Subcutaneous abdominal adipose tissue (tissue), 5 donors: ENCODE results near the gene ANO5.
"Not testable (repeated sequence)": the region's sequence is repeated elsewhere in the genome, so short reads cannot be mapped to it uniquely, and the experiment has no call there.

ENCODE experiments used
- H3K27ac ChIP-seq: one replicate; pipeline ENCODE4 v1.7.0; 2013; ENCODE audit warnings: low read depth, mild to moderate bottlenecking, inconsistent platforms, low read length, moderate library complexity
- H3K27me3 ChIP-seq, 5 donors: one replicate each; pipeline ENCODE4 v1.7.0; 2013; ENCODE audit warnings: low read length in 5 of 5, inconsistent platforms in 1 of 5; ENCODE audit not compliant: control insufficient read depth in 5 of 5, insufficient read depth in 4 of 5
- H3K36me3 ChIP-seq, 5 donors: one replicate each; pipeline ENCODE4 v1.7.0; 2013; ENCODE audit warnings: low read length in 5 of 5; ENCODE audit not compliant: control insufficient read depth in 5 of 5, insufficient read depth in 5 of 5
- H3K4me1 ChIP-seq, 5 donors: one replicate each; pipeline ENCODE4 v1.7.0; 2013; ENCODE audit warnings: low read length in 5 of 5, mild to moderate bottlenecking in 3 of 5, moderate library complexity in 1 of 5; ENCODE audit not compliant: control insufficient read depth in 5 of 5, insufficient read depth in 5 of 5
- H3K4me3 ChIP-seq, 5 donors: one replicate each; pipeline ENCODE4 v1.7.0; 2013; ENCODE audit warnings: low read length in 5 of 5, low read depth in 1 of 5
- H3K9ac ChIP-seq, 5 donors: one replicate each; pipeline ENCODE4 v1.7.0; 2013; ENCODE audit warnings: low read length in 5 of 5, mild to moderate bottlenecking in 4 of 5, moderate library complexity in 3 of 5
- H3K9me3 ChIP-seq, 5 donors: one replicate each; pipeline ENCODE4 v1.7.0; 2013; ENCODE audit warnings: low read length in 5 of 5; ENCODE audit not compliant: control insufficient read depth in 5 of 5
- donor health status: healthy.
- donor health status: healthy.
- donor health status: healthy.
- donor health status: healthy.
- donor health status: healthy.

ANO5 gene

DNA sequence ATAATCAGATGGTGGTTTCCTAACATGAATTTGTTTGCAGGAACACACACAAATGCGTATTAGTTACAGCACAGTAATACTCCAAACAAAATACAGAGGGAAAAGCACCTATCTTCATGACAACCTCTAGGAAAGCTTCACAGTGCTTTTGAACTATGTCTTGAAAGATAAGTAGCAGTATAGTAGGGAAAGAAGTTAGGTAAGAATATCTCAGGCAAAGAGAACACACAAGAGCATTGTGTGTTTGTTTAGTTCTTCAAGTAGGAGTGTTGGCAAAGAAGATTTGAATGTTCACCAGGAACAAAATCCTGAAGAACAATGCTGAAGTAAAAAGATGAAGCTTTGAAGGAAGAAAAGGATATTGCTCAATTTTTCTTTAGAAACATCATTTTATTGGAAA is 54.1 kb downstream of the ANO5 start:
- H3K27me3 ChIP-seq = no peaks in the 10 kb centered on the region
- H3K36me3 ChIP-seq = peaks cover 0 to 2% (median 0%) of the 10 kb centered on the region in 5 donors
- H3K9me3 ChIP-seq = no peaks in the 10 kb centered on the region
- H3K4me3 ChIP-seq = no peak overlapping the region
- no peaks in the 10 kb centered on the region for H3K4me1 ChIP-seq
- no peak overlapping the region for H3K27ac ChIP-seq
- no peak overlapping the region for H3K9ac ChIP-seq

- Histone ChIP-seq H3K9me3 (no peaks in the 10 kb centered on the region), H3K4me1 (no peaks in the 10 kb centered on the region), H3K27me3 (no peaks in the 10 kb centered on the region), H3K4me3 (no peak overlapping the region), H3K36me3 (peaks cover 0 to 2% (median 0%) of the 10 kb centered on the region in 5 donors), H3K9ac (no peak overlapping the region), H3K27ac (no peak overlapping the region)
These were observed 57.0 kb downstream of the ANO5 start for GRCh38 chr11:22249871-22250270.

DNA sequence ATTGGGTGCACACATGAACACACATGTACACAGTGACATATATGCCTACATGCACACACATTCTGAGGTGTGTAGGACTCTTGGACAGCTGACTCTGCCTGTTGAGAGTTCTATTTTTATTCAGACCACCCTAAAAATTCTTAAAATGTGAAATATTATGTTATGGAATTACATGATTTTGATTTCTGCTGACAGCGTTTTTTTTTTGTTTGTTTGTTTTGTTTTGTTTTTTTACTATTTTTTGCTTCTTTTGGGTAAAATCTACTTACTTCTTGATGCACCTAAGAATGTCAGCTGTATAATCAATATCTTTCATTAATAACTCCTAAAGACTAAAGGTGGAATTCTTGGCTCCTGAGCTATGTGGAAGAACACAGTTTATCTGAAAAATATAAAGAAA is 64.0 kb downstream of the ANO5 start:
- no peaks in the 10 kb centered on the region for H3K4me1 ChIP-seq
- no peak overlapping the region for H3K27ac ChIP-seq
- no peaks in the 10 kb centered on the region for H3K9me3 ChIP-seq
- H3K36me3 ChIP-seq = no peaks in the 10 kb centered on the region
- H3K27me3 ChIP-seq = no peaks in the 10 kb centered on the region
- H3K9ac ChIP-seq = no peak overlapping the region
- H3K4me3 ChIP-seq = no peak overlapping the region

- no peaks in the 10 kb centered on the region for H3K4me1 ChIP-seq
- H3K4me3 ChIP-seq = no peak overlapping the region
- H3K27ac ChIP-seq = no peak overlapping the region
- H3K36me3 ChIP-seq = no peaks in the 10 kb centered on the region
- no peaks in the 10 kb centered on the region for H3K27me3 ChIP-seq
- H3K9me3 ChIP-seq = no peaks in the 10 kb centered on the region
- no peak overlapping the region for H3K9ac ChIP-seq
These were observed 70.7 kb downstream of the ANO5 start for GRCh38 chr11:22263613-22264012.

DNA sequence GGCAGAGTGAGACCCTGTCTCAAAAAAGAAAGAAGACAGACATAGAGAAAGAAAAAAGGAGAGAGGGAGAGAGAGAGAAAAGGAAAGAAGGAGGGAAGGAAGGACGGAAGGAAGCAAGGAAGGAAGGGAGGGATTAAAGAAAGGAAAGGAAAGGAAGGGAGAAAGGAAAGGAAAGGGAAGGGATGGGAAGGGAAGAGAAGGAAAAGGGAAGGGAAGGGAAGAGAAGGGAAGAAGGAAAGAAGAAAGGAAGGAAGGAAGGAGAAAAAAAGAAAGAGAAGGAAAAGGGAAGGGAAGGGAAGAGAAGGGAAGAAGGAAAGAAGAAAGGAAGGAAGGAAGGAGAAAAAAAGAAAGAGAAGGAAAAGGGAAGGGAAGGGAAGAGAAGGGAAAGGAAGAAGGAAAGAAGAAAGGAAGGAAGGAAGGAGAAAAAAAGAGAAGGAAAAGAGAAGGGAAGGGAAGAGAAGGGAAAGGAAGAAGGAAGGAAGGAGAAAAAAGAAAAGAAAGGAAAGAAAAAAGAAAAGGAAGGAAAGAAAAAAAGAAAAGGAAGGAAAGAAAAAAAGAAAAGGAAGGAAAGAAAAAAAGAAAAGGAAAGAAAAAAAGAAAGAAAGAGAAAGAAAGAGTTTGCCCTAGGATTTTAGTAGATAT is 76.2 kb downstream of the ANO5 start:
- not testable (repeated sequence) for H3K4me3 ChIP-seq

DNA sequence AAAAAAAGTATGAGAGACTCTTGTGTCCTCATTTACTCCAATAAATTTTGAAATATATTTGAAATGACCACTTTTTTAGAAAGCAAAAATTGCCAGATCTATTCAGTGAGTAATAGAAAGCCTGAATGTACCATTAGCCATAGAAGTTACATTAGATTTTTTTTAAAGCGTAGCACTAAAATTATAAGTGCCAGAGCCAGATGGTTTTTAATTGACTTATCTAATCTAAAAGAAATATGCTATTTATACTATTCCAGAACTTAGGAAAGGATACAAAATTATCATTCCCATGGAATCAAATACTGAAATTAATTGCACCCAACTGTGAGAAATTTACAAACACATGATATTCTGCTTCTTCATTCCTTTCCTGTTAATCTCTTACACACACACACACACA is 80.9 kb downstream of the ANO5 start:
- Histone ChIP-seq H3K27me3 (no peaks in the 10 kb centered on the region), H3K36me3 (no peaks in the 10 kb centered on the region), H3K27ac (no peak overlapping the region), H3K9me3 (no peaks in the 10 kb centered on the region), H3K9ac (no peak overlapping the region), H3K4me1 (peaks cover 0 to 2% (median 0%) of the 10 kb centered on the region in 5 donors), H3K4me3 (no peak overlapping the region)

More for the DNA sequence above, 76.2 kb downstream of the ANO5 start:
- H3K9ac ChIP-seq, H3K9me3 ChIP-seq, H3K27me3 ChIP-seq, H3K4me1 ChIP-seq, H3K27ac ChIP-seq, H3K36me3 ChIP-seq: not testable (repeated sequence)

DNA sequence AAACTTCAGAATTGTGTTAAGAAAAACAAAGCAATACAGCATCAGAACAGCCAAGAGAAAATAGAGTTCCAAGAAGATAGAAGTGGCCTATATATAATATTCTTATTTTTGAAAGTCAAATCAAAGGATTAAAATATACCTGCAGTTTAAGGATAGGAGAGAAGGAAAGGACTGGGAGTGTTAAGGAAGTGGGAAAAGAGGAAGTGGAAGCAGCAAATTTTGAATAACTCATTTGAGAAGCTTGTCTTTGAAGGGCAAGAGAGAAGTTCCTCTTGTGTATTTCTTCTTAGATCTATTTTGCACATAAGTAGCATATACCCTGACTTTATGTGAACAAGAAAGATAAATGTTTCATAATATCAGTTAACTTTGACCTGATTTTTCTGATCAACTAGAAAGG is 82.7 kb downstream of the ANO5 start:
- peaks cover 0 to 2% (median 0%) of the 10 kb centered on the region in 5 donors for H3K4me1 ChIP-seq
- H3K36me3 ChIP-seq = no peaks in the 10 kb centered on the region
- H3K27me3 ChIP-seq = no peaks in the 10 kb centered on the region
- H3K9me3 ChIP-seq = no peaks in the 10 kb centered on the region
- H3K9ac ChIP-seq = no peak overlapping the region
- no peak overlapping the region for H3K27ac ChIP-seq
- H3K4me3 ChIP-seq = no peak overlapping the region

DNA sequence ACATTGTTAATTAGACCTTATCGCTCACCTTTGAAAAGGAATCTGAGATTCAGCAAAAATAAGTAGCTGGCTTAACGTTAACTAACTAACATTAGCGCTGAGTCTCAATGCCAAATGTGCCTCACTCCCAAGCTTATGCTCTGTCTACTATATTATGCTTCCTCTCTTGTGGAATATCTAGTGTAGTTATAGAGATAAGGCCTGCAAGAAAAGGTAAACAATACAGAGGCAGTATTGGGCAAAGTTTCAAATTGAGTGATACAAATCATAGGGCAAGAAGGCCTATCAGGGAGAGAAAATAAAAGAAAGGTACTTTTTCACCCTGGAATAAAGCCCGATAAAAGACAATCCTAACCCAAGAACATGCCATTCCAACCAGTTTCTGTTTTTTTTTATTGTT is 83.7 kb downstream of the ANO5 start:
- Histone ChIP-seq H3K4me1 (peaks cover 0 to 2% (median 0%) of the 10 kb centered on the region in 5 donors), H3K9me3 (no peaks in the 10 kb centered on the region), H3K9ac (no peak overlapping the region), H3K36me3 (no peaks in the 10 kb centered on the region), H3K27me3 (no peaks in the 10 kb centered on the region), H3K27ac (no peak overlapping the region), H3K4me3 (no peak overlapping the region)

DNA sequence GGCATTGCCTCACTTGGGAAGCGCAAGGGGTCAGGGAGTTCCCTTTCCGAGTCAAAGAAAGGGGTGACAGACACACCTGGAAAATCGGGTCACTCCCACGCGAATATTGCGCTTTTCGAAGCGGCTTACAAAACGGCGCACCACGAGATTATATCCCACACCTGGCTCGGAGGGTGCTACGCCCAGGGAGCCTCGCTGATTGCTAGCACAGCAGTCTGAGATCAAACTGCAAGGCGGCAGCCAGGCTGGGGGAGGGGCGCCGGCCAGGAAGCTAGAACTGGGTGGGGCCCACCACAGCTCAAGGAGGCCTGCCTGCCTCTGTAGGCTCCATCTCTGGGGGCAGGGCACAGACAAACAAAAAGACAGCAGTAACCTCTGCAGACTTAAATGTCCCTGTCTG is 92.1 kb downstream of the ANO5 start:
- H3K4me3 ChIP-seq, H3K9ac ChIP-seq: not testable (repeated sequence)

GRCh38 chr11:22302368-22302767 is 109.5 kb downstream of the ANO5 start:
- Histone ChIP-seq H3K9ac (no peak overlapping the region), H3K9me3 (no peaks in the 10 kb centered on the region), H3K4me3 (no peak overlapping the region), H3K27ac (no peak overlapping the region), H3K4me1 (no peaks in the 10 kb centered on the region), H3K27me3 (peaks cover 0 to 2% (median 0%) of the 10 kb centered on the region in 5 donors), H3K36me3 (no peaks in the 10 kb centered on the region)

More for the DNA sequence above, 92.1 kb downstream of the ANO5 start:
- H3K4me1 ChIP-seq, H3K27ac ChIP-seq, H3K36me3 ChIP-seq, H3K27me3 ChIP-seq, H3K9me3 ChIP-seq: not testable (repeated sequence)
